CD4-positive, alpha-beta memory T cell (primary cell): ENCODE measurements around the gene SPINK8. TPM values are rescaled to one million over a fixed set of nuclear protein-coding genes. Genes with fewer than 3 reads are reported as not detected.

ENCODE experiments used
- CTCF ChIA-PET: fragments of 350-600 bp; sonication (Branson Sonifier 250); formaldehyde crosslinking; loops from one replicate; lab custom pipeline; 2021; ENCODE audit warnings: inconsistent platforms; ENCODE audit not compliant: partially characterized antibody; lab: Charles Lee
- POLR2A ChIA-PET: fragments of 350-600 bp; sonication (Branson Sonifier 250); formaldehyde crosslinking; loops from one replicate; lab custom pipeline; 2021; ENCODE audit not compliant: partially characterized antibody; lab: Charles Lee
- DNase-seq, 5 donors: peaks; one replicate each; pipeline versions ENCODE4 v3.0.0 to v3.0.0-alpha.2; 2020 to 2022; ENCODE audit warnings: mixed read lengths in 1 of 5
- H3K27ac ChIP-seq: one replicate; pipeline ENCODE4 v1.7.0; 2013; ENCODE audit warnings: low read depth, low read length
- H3K27me3 ChIP-seq: 2 replicates; pipeline ENCODE4 v1.7.0; 2013; ENCODE audit warnings: mild to moderate bottlenecking, low read length, moderate library complexity; ENCODE audit not compliant: insufficient read depth
- H3K36me3 ChIP-seq: 2 replicates; pipeline ENCODE4 v1.7.0; 2013; ENCODE audit warnings: mild to moderate bottlenecking, low read length, moderate library complexity; ENCODE audit not compliant: insufficient read depth
- H3K4me1 ChIP-seq: 2 replicates; pipeline ENCODE4 v1.7.0; 2013; ENCODE audit warnings: mild to moderate bottlenecking, low read length, moderate library complexity; ENCODE audit not compliant: insufficient read depth
- H3K4me3 ChIP-seq, 2 donors: one replicate each; pipeline ENCODE4 v1.7.0; 2013; ENCODE audit warnings: low read length in 2 of 2, mild to moderate bottlenecking in 1 of 2
- H3K9me3 ChIP-seq, 2 donors: one replicate each; pipeline ENCODE4 v1.7.0; 2013; ENCODE audit warnings: low read length in 2 of 2, control low read depth in 1 of 2; ENCODE audit not compliant: control insufficient read depth in 1 of 2
- H3K27ac Mint-ChIP-seq, 7 donors: one replicate each; pipeline ENCODE4 v1.8.0; 2020 to 2021; ENCODE audit warnings: mixed read lengths in 7 of 7, mild to moderate bottlenecking in 6 of 7, inconsistent platforms in 3 of 7, moderate library complexity in 3 of 7
- H3K27me3 Mint-ChIP-seq, 2 donors: one replicate each; pipeline ENCODE4 v1.8.0; 2020 to 2021; ENCODE audit warnings: mixed read lengths in 2 of 2
- H3K36me3 Mint-ChIP-seq, 2 donors: one replicate each; pipeline ENCODE4 v1.8.0; 2020 to 2021; ENCODE audit warnings: mixed read lengths in 2 of 2, inconsistent platforms in 1 of 2, mild to moderate bottlenecking in 1 of 2
- H3K4me1 Mint-ChIP-seq, 4 donors: one replicate each; pipeline ENCODE4 v1.8.0; 2020 to 2021; ENCODE audit warnings: mixed read lengths in 4 of 4, mild to moderate bottlenecking in 1 of 4
- H3K4me3 Mint-ChIP-seq, 8 donors: one replicate each; pipeline ENCODE4 v1.8.0; 2020 to 2021; ENCODE audit warnings: mixed read lengths in 8 of 8, mild to moderate bottlenecking in 7 of 8, moderate library complexity in 6 of 8, inconsistent platforms in 3 of 8
- H3K9me3 Mint-ChIP-seq, 8 donors: one replicate each; pipeline ENCODE4 v1.8.0; 2020 to 2021; ENCODE audit warnings: mixed read lengths in 8 of 8, mild to moderate bottlenecking in 5 of 8, inconsistent platforms in 3 of 8, moderate library complexity in 1 of 8
- intact Hi-C: fragments of 100-400 bp; cut with micrococcal nuclease; formaldehyde crosslinking; loops from one replicate; pipeline ENCODE4 v1.15.1; 2023
- polyA plus RNA-seq, 2 donors: library from polyadenylated mRNA; unstranded; fragments of 300-500 nt; fragmentation: Illumina TruSeq; gene quantifications; one replicate each; pipeline ENCODE4 v1.2.3, GENCODE V29; 2021
- total RNA-seq, 2 experiments: library from RNA; stranded (reverse); gene quantifications; one replicate each; pipeline ENCODE4 v1.2.3, GENCODE V29; 2021

Gene SPINK8
- total and polyA plus RNA-seq, 4 experiments from 2014 or later: not detected

DNA sequence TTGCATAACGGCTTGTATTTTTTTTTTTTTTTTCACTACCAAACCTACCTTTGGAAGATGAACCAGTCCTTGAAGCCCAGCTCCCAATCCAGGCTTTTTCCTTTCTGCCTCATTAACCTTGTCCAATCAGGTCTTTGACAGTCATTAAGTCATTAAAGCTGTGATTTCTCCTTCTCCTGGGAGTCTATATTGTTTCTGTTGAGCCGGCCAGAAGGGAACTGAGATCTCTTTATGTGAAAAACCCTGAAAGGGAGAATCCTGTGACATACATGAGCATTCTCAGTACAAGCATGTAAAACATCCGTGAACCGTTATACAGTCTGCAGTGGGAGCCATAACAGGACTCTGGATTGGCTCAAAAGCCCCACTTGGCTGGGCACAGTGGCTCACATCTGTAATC, 52.6 kb downstream of the SPINK8 start:
- intact Hi-C loops: no loop called here
- Histone ChIP-seq H3K36me3 (no peaks in the 10 kb centered on the region), H3K4me3 (no peak overlapping the region), H3K27ac (no peak overlapping the region), H3K9me3 (no peaks in the 10 kb centered on the region), H3K27me3 (no peaks in the 10 kb centered on the region), H3K4me1 (no peaks in the 10 kb centered on the region)
- POLR2A ChIA-PET: no interaction called here
- Mint-ChIP-seq H3K27me3 (no peaks in the 10 kb centered on the region), H3K36me3 (peaks cover 0 to 16% of the 10 kb centered on the region in 2 donors), H3K9me3 (no peaks in the 10 kb centered on the region), H3K4me1 (peaks cover 0 to 1% (median 0%) of the 10 kb centered on the region in 4 donors), H3K4me3 (no peak overlapping the region), H3K27ac (no peak overlapping the region)
- no peak for DNase-seq
- CTCF ChIA-PET: no interaction called here

DNA sequence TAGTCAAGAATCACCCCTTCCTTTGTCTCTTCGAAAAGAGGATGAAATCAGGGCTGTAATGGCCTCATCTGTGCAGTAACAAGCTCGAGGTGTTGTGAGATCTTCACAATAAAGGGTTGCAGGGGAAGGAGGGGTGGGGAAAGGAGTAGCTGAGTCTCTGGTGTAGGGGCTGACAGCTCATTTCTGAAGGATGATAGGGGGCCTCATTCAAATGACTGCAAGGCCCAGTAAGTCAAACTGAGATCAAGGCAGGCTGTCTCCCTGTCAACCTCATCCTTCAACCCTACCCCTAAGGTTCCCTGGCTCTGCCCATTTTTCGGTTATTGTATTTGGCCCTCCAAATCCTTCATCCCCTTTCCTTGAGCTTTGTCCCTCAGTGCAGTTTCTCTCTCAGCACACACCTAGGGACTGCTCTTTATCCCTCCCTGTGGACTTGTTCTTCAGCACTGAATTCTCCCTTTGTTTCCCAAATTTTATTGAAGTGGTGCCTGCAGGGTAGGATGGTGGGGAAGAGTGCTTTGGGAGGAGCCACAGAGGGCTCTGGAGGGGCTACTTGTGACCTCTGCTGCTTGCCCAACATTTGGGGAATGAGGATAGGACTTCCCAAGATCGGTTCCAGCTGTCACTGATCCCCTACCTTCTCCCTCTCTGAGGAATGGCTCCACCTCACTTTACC, 54.4 kb downstream of the SPINK8 start:
- Histone ChIP-seq H3K27ac (no peak overlapping the region), H3K4me1 (no peaks in the 10 kb centered on the region), H3K9me3 (no peaks in the 10 kb centered on the region), H3K27me3 (no peaks in the 10 kb centered on the region), H3K4me3 (no peak overlapping the region), H3K36me3 (no peaks in the 10 kb centered on the region)
- Mint-ChIP-seq H3K9me3 (no peaks in the 10 kb centered on the region), H3K27me3 (no peaks in the 10 kb centered on the region), H3K4me3 (no peak overlapping the region), H3K36me3 (peaks cover 0 to 16% of the 10 kb centered on the region in 2 donors), H3K27ac (no peak overlapping the region), H3K4me1 (peaks cover 0 to 1% (median 0%) of the 10 kb centered on the region in 4 donors)
- POLR2A ChIA-PET: no interaction called here
- CTCF ChIA-PET: interaction anchor here (0.9 to 3.4 kb wide), 2 partner anchors 22 to 157 kb away, joined by 3 to 18 read pairs; partner anchors contain the start of gene NME6
- no peak for DNase-seq
- intact Hi-C loops: no loop called here

GRCh38 chr3:48276911-48277641, 56.4 kb downstream of the SPINK8 start:
- no peak overlapping the region for H3K27ac ChIP-seq
- no peaks in the 10 kb centered on the region for H3K27me3 Mint-ChIP-seq
- peaks cover 0 to 5% of the 10 kb centered on the region in 2 donors for H3K36me3 Mint-ChIP-seq
- no peaks in the 10 kb centered on the region for H3K36me3 ChIP-seq
- no peaks in the 10 kb centered on the region for H3K4me1 ChIP-seq
- H3K4me1 Mint-ChIP-seq: peaks cover 0 to 5% (median 2%) of the 10 kb centered on the region in 4 donors
- H3K27ac Mint-ChIP-seq: peak overlapping the region in 1 of 7 donors; percentile 12
- ChIA-PET POLR2A (interaction anchor here (0.9 kb wide), 1 partner anchor 9 kb away, joined by 4 read pairs; no protein-coding TSS in a partner anchor), CTCF (interaction anchor here (0.9 to 3.4 kb wide), 4 partner anchors 9 to 159 kb away, joined by 3 to 18 read pairs (median 6); no protein-coding TSS in a partner anchor)
- no peaks in the 10 kb centered on the region for H3K27me3 ChIP-seq
- no peaks in the 10 kb centered on the region for H3K9me3 Mint-ChIP-seq
- no peak overlapping the region for H3K4me3 ChIP-seq
- no peak overlapping the region for H3K4me3 Mint-ChIP-seq
- no peaks in the 10 kb centered on the region for H3K9me3 ChIP-seq
- no peak for DNase-seq
- intact Hi-C loops: no loop called here

GRCh38 chr3:48275287-48276027, 58.0 kb downstream of the SPINK8 start:
- ChIA-PET CTCF (interaction anchor here (1.0 to 3.0 kb wide), 3 partner anchors 126 to 274 kb away, joined by 4 to 53 read pairs (median 10); no protein-coding TSS in a partner anchor), POLR2A (no interaction called here)
- Mint-ChIP-seq H3K9me3 (no peaks in the 10 kb centered on the region), H3K36me3 (peaks cover 0 to 5% of the 10 kb centered on the region in 2 donors), H3K4me3 (no peak overlapping the region), H3K4me1 (peaks cover under 1 to 10% (median 4%) of the 10 kb centered on the region in 4 donors), H3K27me3 (no peaks in the 10 kb centered on the region), H3K27ac (peak overlapping the region in 1 of 7 donors; percentile 15)
- H3K9me3 ChIP-seq: no peaks in the 10 kb centered on the region
- H3K4me3 ChIP-seq: no peak overlapping the region
- no peaks in the 10 kb centered on the region for H3K36me3 ChIP-seq
- no peak overlapping the region for H3K27ac ChIP-seq
- no peaks in the 10 kb centered on the region for H3K4me1 ChIP-seq
- no peaks in the 10 kb centered on the region for H3K27me3 ChIP-seq
- intact Hi-C loops: no loop called here
- no peak for DNase-seq

DNA sequence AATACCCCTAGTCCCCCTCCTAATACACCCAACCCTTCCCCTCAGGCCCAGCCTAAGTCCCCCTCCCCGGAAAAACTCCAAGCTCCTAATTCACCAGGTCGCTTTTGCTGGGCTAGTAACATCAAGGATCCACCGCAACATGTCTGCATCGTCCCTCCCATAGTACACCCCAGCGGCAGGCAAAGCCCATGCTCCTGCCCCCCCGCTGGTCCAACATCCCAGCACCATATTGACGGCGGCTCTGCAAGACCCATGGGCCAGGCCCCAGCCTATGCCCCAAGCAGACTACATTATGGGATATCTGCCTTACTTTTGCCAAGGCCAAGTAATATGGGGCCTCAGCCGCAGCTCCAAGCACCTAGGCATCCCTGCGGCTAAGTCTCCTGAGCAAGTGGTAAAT, 59.0 kb downstream of the SPINK8 start:
- H3K36me3 Mint-ChIP-seq: no peaks in the 10 kb centered on the region
- no peak overlapping the region for H3K4me3 Mint-ChIP-seq
- CTCF ChIA-PET: interaction anchor here (1.0 to 3.0 kb wide), 6 partner anchors 15 to 465 kb away, joined by 3 to 53 read pairs (median 6); no protein-coding TSS in a partner anchor
- intact Hi-C loops: no loop called here
- H3K27ac Mint-ChIP-seq: peak overlapping the region in 1 of 7 donors; percentile 32
- H3K9me3 Mint-ChIP-seq: no peaks in the 10 kb centered on the region
- Histone ChIP-seq H3K4me1 (peaks cover 8% of the 10 kb centered on the region), H3K36me3 (no peaks in the 10 kb centered on the region), H3K4me3 (no peak overlapping the region), H3K9me3 (no peaks in the 10 kb centered on the region), H3K27me3 (no peaks in the 10 kb centered on the region), H3K27ac (no peak overlapping the region)
- POLR2A ChIA-PET: no interaction called here
- no peaks in the 10 kb centered on the region for H3K27me3 Mint-ChIP-seq
- H3K4me1 Mint-ChIP-seq: peaks cover 7 to 20% (median 13%) of the 10 kb centered on the region in 4 donors
- DNase-seq: no peak

DNA sequence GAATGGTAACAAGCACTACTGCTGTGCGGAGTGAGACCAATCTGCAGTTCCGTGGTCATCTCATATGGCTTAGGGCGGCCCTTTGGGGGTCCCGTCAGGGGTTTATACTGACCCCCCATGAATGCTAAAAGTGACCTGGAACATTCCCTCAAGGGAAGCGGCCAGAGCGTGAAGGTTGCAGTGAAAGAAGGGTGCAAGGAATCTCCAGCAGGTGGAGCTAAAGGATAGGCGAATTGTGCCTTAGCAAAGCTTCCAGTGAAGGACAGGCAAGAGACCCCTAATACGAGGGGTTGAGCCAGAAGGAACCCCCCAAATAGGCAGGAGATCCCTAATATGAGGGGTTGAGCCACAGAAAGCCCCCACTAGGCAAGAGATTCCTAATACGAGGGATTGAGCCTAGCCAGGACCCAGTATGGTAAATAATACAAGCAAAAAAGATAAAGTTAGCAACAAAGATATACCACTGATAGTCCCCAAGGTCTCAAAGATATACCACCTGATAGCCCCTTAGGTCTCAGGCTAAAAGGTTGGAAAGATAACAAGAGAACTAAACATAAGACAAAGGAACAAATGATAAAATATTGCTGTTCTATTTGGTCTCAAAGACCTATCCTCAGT, 59.8 kb downstream of the SPINK8 start:
- ChIA-PET CTCF (interaction anchor here (0.6 to 3.0 kb wide), 9 partner anchors 8 to 466 kb away, joined by 3 to 53 read pairs (median 3); no protein-coding TSS in a partner anchor), POLR2A (interaction anchor here (0.7 to 1.0 kb wide), 2 partner anchors 32 to 163 kb away, joined by 3 to 4 read pairs; no protein-coding TSS in a partner anchor)
- peak; percentile 51 to 66 (median 60) for DNase-seq
- Mint-ChIP-seq H3K36me3 (no peaks in the 10 kb centered on the region), H3K27ac (peak overlapping the region in 2 of 7 donors; percentile 12 to 74), H3K4me3 (no peak overlapping the region), H3K9me3 (no peaks in the 10 kb centered on the region), H3K27me3 (no peaks in the 10 kb centered on the region), H3K4me1 (peaks cover 14 to 27% (median 21%) of the 10 kb centered on the region in 4 donors)
- Histone ChIP-seq H3K4me1 (peaks cover 15% of the 10 kb centered on the region), H3K27me3 (no peaks in the 10 kb centered on the region), H3K4me3 (no peak overlapping the region), H3K36me3 (no peaks in the 10 kb centered on the region), H3K9me3 (no peaks in the 10 kb centered on the region), H3K27ac (no peak overlapping the region)
- intact Hi-C loops: loop anchor here (1.0 kb wide), 4 partner anchors 128 to 413 kb away; no protein-coding TSS in a partner anchor
